Measurements from ENCODE around the gene NFX1. TPM values are rescaled to one million over a fixed set of nuclear protein-coding genes. Genes with fewer than 3 reads are reported as not detected.

The NFX1 gene
- polyA plus RNA-seq, 1 donor (not counting 4 experiments of a cell fraction or from before 2014, with no cell fraction given): 28.1 TPM

DNA sequence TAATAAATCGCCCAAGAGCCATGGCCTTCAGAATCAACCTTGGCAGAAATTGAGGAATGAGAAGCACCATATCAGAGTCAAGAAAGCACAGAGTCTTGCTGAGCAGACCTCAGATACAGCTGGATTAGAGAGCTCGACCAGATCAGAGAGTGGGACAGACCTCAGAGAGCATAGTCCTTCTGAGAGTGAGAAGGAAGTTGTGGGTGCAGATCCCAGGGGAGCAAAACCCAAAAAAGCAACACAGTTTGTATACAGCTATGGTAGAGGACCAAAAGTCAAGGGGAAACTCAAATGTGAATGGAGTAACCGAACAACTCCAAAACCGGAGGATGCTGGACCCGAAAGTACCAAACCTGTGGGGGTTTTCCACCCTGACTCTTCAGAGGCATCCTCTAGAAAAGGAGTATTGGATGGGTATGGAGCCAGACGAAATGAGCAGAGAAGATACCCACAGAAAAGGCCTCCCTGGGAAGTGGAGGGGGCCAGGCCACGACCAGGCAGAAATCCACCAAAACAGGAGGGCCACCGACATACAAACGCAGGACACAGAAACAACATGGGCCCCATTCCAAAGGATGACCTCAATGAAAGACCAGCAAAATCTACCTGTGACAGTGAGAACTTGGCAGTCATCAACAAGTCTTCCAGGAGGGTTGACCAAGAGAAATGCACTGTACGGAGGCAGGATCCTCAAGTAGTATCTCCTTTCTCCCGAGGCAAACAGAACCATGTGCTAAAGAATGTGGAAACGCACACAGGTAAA is 4.5 kb downstream of the NFX1 start:
- H3K9ac ChIP-seq (ENCODE audit: control insufficient read depth, extremely low read depth, insufficient read depth, low read length): no peak overlapping the region
- H3K27ac ChIP-seq (ENCODE audit: control insufficient read depth, insufficient read depth, low read length): no peak overlapping the region
- no peaks in the 10 kb centered on the region for H3K9me3 ChIP-seq (ENCODE audit: control insufficient read depth, low read depth, low read length)
- H3K4me1 ChIP-seq (ENCODE audit: control insufficient read depth, extremely low read depth, insufficient read depth, low read length): peaks cover 5% of the 10 kb centered on the region
- no peak overlapping the region for H2AFZ ChIP-seq (ENCODE audit: control insufficient read depth, low read length)
- DNase-seq (ENCODE audit: low read depth, low spot score) (no peak), FAIRE-seq (no peak)
- H3K36me3 ChIP-seq (ENCODE audit: control insufficient read depth in 2 of 2, extremely low read depth in 1 of 2, insufficient read depth in 2 of 2, low read length in 2 of 2): peaks cover 16 to 39% of the 10 kb centered on the region in 2 experiments
- no peaks in the 10 kb centered on the region for H3K9me1 ChIP-seq (ENCODE audit: control insufficient read depth, extremely low read depth, insufficient read depth, low read length)
- H3K4me3 ChIP-seq (ENCODE audit: control insufficient read depth in 2 of 3, extremely low read depth in 1 of 3, insufficient read depth in 2 of 3, low read depth in 1 of 3, low read length in 3 of 3): no peak overlapping the region
- H3K27me3 ChIP-seq (ENCODE audit: control insufficient read depth, extremely low read depth, insufficient read depth, low read length): no peaks in the 10 kb centered on the region
- no peak for TF ChIP-seq EZH2 (IDR thresholded peaks at IDR 0.05; ENCODE audit: low read length)
- TF ChIP-seq, protein P1, sequence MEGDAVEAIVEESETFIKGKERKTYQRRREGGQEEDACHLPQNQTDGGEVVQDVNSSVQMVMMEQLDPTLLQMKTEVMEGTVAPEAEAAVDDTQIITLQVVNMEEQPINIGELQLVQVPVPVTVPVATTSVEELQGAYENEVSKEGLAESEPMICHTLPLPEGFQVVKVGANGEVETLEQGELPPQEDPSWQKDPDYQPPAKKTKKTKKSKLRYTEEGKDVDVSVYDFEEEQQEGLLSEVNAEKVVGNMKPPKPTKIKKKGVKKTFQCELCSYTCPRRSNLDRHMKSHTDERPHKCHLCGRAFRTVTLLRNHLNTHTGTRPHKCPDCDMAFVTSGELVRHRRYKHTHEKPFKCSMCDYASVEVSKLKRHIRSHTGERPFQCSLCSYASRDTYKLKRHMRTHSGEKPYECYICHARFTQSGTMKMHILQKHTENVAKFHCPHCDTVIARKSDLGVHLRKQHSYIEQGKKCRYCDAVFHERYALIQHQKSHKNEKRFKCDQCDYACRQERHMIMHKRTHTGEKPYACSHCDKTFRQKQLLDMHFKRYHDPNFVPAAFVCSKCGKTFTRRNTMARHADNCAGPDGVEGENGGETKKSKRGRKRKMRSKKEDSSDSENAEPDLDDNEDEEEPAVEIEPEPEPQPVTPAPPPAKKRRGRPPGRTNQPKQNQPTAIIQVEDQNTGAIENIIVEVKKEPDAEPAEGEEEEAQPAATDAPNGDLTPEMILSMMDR (optimal IDR thresholded peaks at IDR 0.05 in 1 of 3, IDR thresholded peaks at IDR 0.05 in 1 of 3, conservative IDR thresholded peaks at IDR 0.05 in 1 of 3; ENCODE audit: extremely low read depth in 1 of 3, insufficient read depth in 2 of 3, low read length in 3 of 3): no peak
- H3K79me2 ChIP-seq (ENCODE audit: control insufficient read depth, insufficient read depth, low read length): peaks cover 80% of the 10 kb centered on the region
- no peak overlapping the region for H3K4me2 ChIP-seq (ENCODE audit: control insufficient read depth, extremely low read depth, insufficient read depth, low read depth, low read length)
- H4K20me1 ChIP-seq (ENCODE audit: control insufficient read depth, extremely low read depth, insufficient read depth, low read length): no peaks in the 10 kb centered on the region
- dilution Hi-C loops (cut with MboI; ENCODE audit: extremely low pct_ligation_motif_present, low sequenced_read_pairs): no loop called here

DNA sequence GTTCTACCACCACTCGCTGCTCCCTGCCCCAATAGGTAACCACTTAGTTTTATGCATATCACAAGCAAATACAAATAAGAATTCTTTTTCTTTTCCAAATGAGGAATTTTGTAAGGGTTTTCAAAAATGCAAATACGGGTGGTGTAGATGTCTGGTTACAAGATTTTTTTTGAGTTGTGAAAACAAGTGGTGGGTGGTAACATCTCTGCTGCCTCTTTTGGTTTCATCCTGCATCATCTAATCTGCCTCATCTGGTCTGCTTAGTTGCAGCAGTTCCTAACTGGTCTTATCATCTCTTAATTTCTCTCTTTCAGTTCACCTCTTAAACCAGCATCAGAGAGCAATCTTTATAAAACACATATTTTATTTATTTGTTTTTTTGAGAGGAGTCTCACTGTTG is 5.3 kb downstream of the NFX1 start:
- FAIRE-seq (no peak), DNase-seq (ENCODE audit: low read depth, low spot score) (no peak)
- H3K4me1 ChIP-seq (ENCODE audit: control insufficient read depth, extremely low read depth, insufficient read depth, low read length): peaks cover 5% of the 10 kb centered on the region
- H3K9ac ChIP-seq (ENCODE audit: control insufficient read depth, extremely low read depth, insufficient read depth, low read length): no peak overlapping the region
- TF ChIP-seq EZH2 (IDR thresholded peaks at IDR 0.05; ENCODE audit: low read length): no peak
- TF ChIP-seq, protein P1 (optimal IDR thresholded peaks at IDR 0.05 in 1 of 3, IDR thresholded peaks at IDR 0.05 in 1 of 3, conservative IDR thresholded peaks at IDR 0.05 in 1 of 3; ENCODE audit: extremely low read depth in 1 of 3, insufficient read depth in 2 of 3, low read length in 3 of 3): no peak
- no peaks in the 10 kb centered on the region for H3K9me3 ChIP-seq (ENCODE audit: control insufficient read depth, low read depth, low read length)
- no peak overlapping the region for H3K4me3 ChIP-seq (ENCODE audit: control insufficient read depth in 2 of 3, extremely low read depth in 1 of 3, insufficient read depth in 2 of 3, low read depth in 1 of 3, low read length in 3 of 3)
- no peaks in the 10 kb centered on the region for H3K9me1 ChIP-seq (ENCODE audit: control insufficient read depth, extremely low read depth, insufficient read depth, low read length)
- peaks cover 82% of the 10 kb centered on the region for H3K79me2 ChIP-seq (ENCODE audit: control insufficient read depth, insufficient read depth, low read length)
- no peak overlapping the region for H3K27ac ChIP-seq (ENCODE audit: control insufficient read depth, insufficient read depth, low read length)
- dilution Hi-C loops (cut with MboI; ENCODE audit: extremely low pct_ligation_motif_present, low sequenced_read_pairs): no loop called here
- H4K20me1 ChIP-seq (ENCODE audit: control insufficient read depth, extremely low read depth, insufficient read depth, low read length): no peaks in the 10 kb centered on the region
- H2AFZ ChIP-seq (ENCODE audit: control insufficient read depth, low read length): no peak overlapping the region
- H3K27me3 ChIP-seq (ENCODE audit: control insufficient read depth, extremely low read depth, insufficient read depth, low read length): no peaks in the 10 kb centered on the region
- peaks cover 16 to 40% of the 10 kb centered on the region in 2 experiments for H3K36me3 ChIP-seq (ENCODE audit: control insufficient read depth in 2 of 2, extremely low read depth in 1 of 2, insufficient read depth in 2 of 2, low read length in 2 of 2)
- no peak overlapping the region for H3K4me2 ChIP-seq (ENCODE audit: control insufficient read depth, extremely low read depth, insufficient read depth, low read depth, low read length)

Measured in keratinocyte (primary cell).